ENCODE measurements around the gene APLF.

GRCh38 chr2:68465081-68465916, 2.1 kb upstream of the APLF start:
- TF ChIP-seq CTCF (IDR thresholded peaks at IDR 0.05) (no peak), POLR2A (IDR thresholded peaks at IDR 0.05) (no peak)
